Liver (tissue), 9 donors: ENCODE measurements around the gene CRACR2A. TPM values are rescaled to one million over a fixed set of nuclear protein-coding genes. Genes with fewer than 3 reads are reported as not detected.

ENCODE experiments used
- DNase-seq: peaks from one replicate; pipeline ENCODE4 v3.0.0-alpha.2; 2017; ENCODE audit warnings: low spot score
- H3K27ac ChIP-seq, 2 donors: one replicate each; pipeline ENCODE4 v1.7.0; 2013; ENCODE audit warnings: inconsistent platforms in 2 of 2, low read length in 2 of 2, control low read depth in 1 of 2, low read depth in 1 of 2, mild to moderate bottlenecking in 1 of 2
- H3K27me3 ChIP-seq, 4 donors: one replicate each; pipeline versions ENCODE4 v1.6.1 to v1.7.0; 2013; ENCODE audit warnings: low read length in 3 of 4, inconsistent platforms in 1 of 4, mild to moderate bottlenecking in 1 of 4, moderate library complexity in 1 of 4; ENCODE audit not compliant: control insufficient read depth in 4 of 4, insufficient read depth in 4 of 4
- H3K36me3 ChIP-seq, 4 donors: one replicate each; pipeline versions ENCODE4 v1.6.1 to v1.7.0; 2013; ENCODE audit warnings: low read length in 3 of 4, mild to moderate bottlenecking in 3 of 4, low read depth in 1 of 4, moderate library complexity in 1 of 4; ENCODE audit not compliant: control insufficient read depth in 4 of 4, insufficient read depth in 3 of 4
- H3K4me1 ChIP-seq, 4 donors: one replicate each; pipeline versions ENCODE4 v1.6.1 to v1.7.0; 2013; ENCODE audit warnings: low read length in 3 of 4, mild to moderate bottlenecking in 3 of 4, moderate library complexity in 1 of 4; ENCODE audit not compliant: control insufficient read depth in 4 of 4, insufficient read depth in 4 of 4
- H3K4me3 ChIP-seq, 3 donors: one replicate each; pipeline versions ENCODE4 v1.6.1 to v1.7.0; 2013; ENCODE audit warnings: low read length in 3 of 3, control low read depth in 1 of 3, low read depth in 1 of 3, mild to moderate bottlenecking in 1 of 3
- H3K9ac ChIP-seq, 2 donors: one replicate each; pipeline ENCODE4 v1.7.0; 2013; ENCODE audit warnings: low read length in 2 of 2, mild to moderate bottlenecking in 2 of 2, moderate library complexity in 2 of 2, control low read depth in 1 of 2, low read depth in 1 of 2
- H3K9me3 ChIP-seq, 4 donors: one replicate each; pipeline versions ENCODE4 v1.6.1 to v1.7.0; 2013; ENCODE audit warnings: low read length in 3 of 4; ENCODE audit not compliant: control insufficient read depth in 4 of 4
- ATF3 ChIP-seq: IDR thresholded peaks from 2 replicates; pipeline ENCODE4 v1.6.1; 2016; ENCODE audit warnings: antibody characterized with exemption
- EGR1 ChIP-seq, 2 donors: IDR thresholded peaks; 2 replicates each; pipeline ENCODE4 v1.6.1; 2016 to 2018; ENCODE audit warnings: antibody characterized with exemption in 2 of 2, low read depth in 2 of 2
- FOXA1 ChIP-seq: IDR thresholded peaks from 2 replicates; pipeline ENCODE4 v1.6.1; 2016; ENCODE audit warnings: antibody characterized with exemption
- FOXA2 ChIP-seq: IDR thresholded peaks from 2 replicates; pipeline ENCODE4 v1.6.1; 2016; ENCODE audit warnings: antibody characterized with exemption
- GABPA ChIP-seq, 2 donors: IDR thresholded peaks in 1 of 2; conservative IDR thresholded peaks in 1 of 2; 2 replicates each; pipeline ENCODE4 v1.6.1; 2016; ENCODE audit warnings: antibody characterized with exemption in 2 of 2, mild to moderate bottlenecking in 1 of 2, moderate library complexity in 1 of 2
- HNF4G ChIP-seq: IDR thresholded peaks from 2 replicates; pipeline ENCODE4 v1.6.1; 2016; ENCODE audit warnings: antibody characterized with exemption
- JUND ChIP-seq, 2 donors: IDR thresholded peaks; 2 replicates each; pipeline ENCODE4 v1.6.1; 2016; ENCODE audit warnings: antibody characterized with exemption in 2 of 2
- NR2F2 ChIP-seq: IDR thresholded peaks from 2 replicates; pipeline ENCODE4 v1.6.1; 2016; ENCODE audit warnings: antibody characterized with exemption
- RAD21 ChIP-seq, 2 donors: IDR thresholded peaks; 2 replicates each; pipeline ENCODE4 v1.6.1; 2016; ENCODE audit warnings: antibody characterized with exemption in 2 of 2, mild to moderate bottlenecking in 2 of 2
- REST ChIP-seq: IDR thresholded peaks from 2 replicates; pipeline ENCODE4 v1.6.1; 2016; ENCODE audit warnings: antibody characterized with exemption, mild to moderate bottlenecking
- RXRA ChIP-seq, 2 donors: IDR thresholded peaks; 2 replicates each; pipeline ENCODE4 v1.6.1; 2017 to 2018; ENCODE audit warnings: antibody characterized with exemption in 2 of 2, mild to moderate bottlenecking in 1 of 2
- SP1 ChIP-seq: IDR thresholded peaks from 2 replicates; pipeline ENCODE4 v1.6.1; 2018; ENCODE audit warnings: antibody characterized with exemption, mild to moderate bottlenecking
- TAF1 ChIP-seq: conservative IDR thresholded peaks from 2 replicates; pipeline ENCODE4 v1.6.1; 2016; ENCODE audit warnings: antibody characterized with exemption, mild to moderate bottlenecking
- YY1 ChIP-seq: IDR thresholded peaks from 2 replicates; pipeline ENCODE4 v1.6.1; 2016; ENCODE audit warnings: antibody characterized with exemption, mild to moderate bottlenecking
- ZBTB33 ChIP-seq: IDR thresholded peaks from 2 replicates; pipeline ENCODE4 v1.6.1; 2016; ENCODE audit warnings: antibody characterized with exemption
- WGBS: extraction: QIAGEN DNeasy Blood & Tissue Kit; methylation state at CpG from one replicate; pipeline ENCODE4 v1.1.7; 2013; 5-methylcytosine and 5-hydroxymethylcytosine counted together
- polyA plus RNA-seq, 2 donors: library from polyadenylated mRNA; stranded (reverse) in 1 of 2; unstranded in 1 of 2; fragments of 200-250 nt in 1 of 2; fragments of >200 nt in 1 of 2; fragmentation: Nextera tagmentation in 1 of 2; extraction: Ambion mirVana in 1 of 2; gene quantifications; one replicate each; pipeline versions ENCODE4 v1.2.1 to v1.2.3, GENCODE V29; 2013 to 2015
- total RNA-seq, 2 donors: library from RNA; depleted of rRNA; stranded (reverse); fragments of >200 nt; gene quantifications; one replicate each; pipeline ENCODE4 v1.2.3, GENCODE V29; 2014
- TF ChIP-seq, protein P1 (sequence below): fragments of 150-350 bp; IDR thresholded peaks from 2 replicates; pipeline ENCODE4 v1.5.1; 2017; ENCODE audit warnings: improper control_type of control experiment, low read depth, low read length; ENCODE audit not compliant: missing input control
- donor health status: healthy.
- donor health status: healthy.
- donor health status: healthy.
- donor health status: healthy.
- donor health status: healthy.

Gene CRACR2A
- total and polyA plus RNA-seq, 4 donors: 0.33 to 4.2 (median 1.4) TPM

- no peak overlapping the region for H3K9ac ChIP-seq
- no peak for DNase-seq
- H3K4me3 ChIP-seq: no peak overlapping the region
- H3K27me3 ChIP-seq: no peaks in the 10 kb centered on the region
- H3K9me3 ChIP-seq: no peaks in the 10 kb centered on the region
- peaks cover 0 to 2% (median 0%) of the 10 kb centered on the region in 4 donors for H3K36me3 ChIP-seq
- no peak overlapping the region for H3K27ac ChIP-seq
- WGBS: 81% methylated on average over 8 of the region's 8 CpGs
- H3K4me1 ChIP-seq: no peaks in the 10 kb centered on the region
- TF ChIP-seq NR2F2 (no peak), ATF3 (no peak), YY1 (no peak), RXRA (IDR thresholded peaks at IDR 0.05) (no peak), FOXA2 (no peak), ZBTB33 (no peak), SP1 (no peak), HNF4G (no peak), TAF1 (no peak), JUND (IDR thresholded peaks at IDR 0.05) (no peak), FOXA1 (no peak), GABPA (IDR thresholded peaks at IDR 0.05 in 1 of 2, conservative IDR thresholded peaks at IDR 0.05 in 1 of 2) (no peak), REST (no peak), RAD21 (IDR thresholded peaks at IDR 0.05) (no peak)
- TF ChIP-seq, protein P1, sequence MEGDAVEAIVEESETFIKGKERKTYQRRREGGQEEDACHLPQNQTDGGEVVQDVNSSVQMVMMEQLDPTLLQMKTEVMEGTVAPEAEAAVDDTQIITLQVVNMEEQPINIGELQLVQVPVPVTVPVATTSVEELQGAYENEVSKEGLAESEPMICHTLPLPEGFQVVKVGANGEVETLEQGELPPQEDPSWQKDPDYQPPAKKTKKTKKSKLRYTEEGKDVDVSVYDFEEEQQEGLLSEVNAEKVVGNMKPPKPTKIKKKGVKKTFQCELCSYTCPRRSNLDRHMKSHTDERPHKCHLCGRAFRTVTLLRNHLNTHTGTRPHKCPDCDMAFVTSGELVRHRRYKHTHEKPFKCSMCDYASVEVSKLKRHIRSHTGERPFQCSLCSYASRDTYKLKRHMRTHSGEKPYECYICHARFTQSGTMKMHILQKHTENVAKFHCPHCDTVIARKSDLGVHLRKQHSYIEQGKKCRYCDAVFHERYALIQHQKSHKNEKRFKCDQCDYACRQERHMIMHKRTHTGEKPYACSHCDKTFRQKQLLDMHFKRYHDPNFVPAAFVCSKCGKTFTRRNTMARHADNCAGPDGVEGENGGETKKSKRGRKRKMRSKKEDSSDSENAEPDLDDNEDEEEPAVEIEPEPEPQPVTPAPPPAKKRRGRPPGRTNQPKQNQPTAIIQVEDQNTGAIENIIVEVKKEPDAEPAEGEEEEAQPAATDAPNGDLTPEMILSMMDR: no peak
These were observed 140.8 kb downstream of the CRACR2A start for GRCh38 chr12:3611860-3612703.

DNA sequence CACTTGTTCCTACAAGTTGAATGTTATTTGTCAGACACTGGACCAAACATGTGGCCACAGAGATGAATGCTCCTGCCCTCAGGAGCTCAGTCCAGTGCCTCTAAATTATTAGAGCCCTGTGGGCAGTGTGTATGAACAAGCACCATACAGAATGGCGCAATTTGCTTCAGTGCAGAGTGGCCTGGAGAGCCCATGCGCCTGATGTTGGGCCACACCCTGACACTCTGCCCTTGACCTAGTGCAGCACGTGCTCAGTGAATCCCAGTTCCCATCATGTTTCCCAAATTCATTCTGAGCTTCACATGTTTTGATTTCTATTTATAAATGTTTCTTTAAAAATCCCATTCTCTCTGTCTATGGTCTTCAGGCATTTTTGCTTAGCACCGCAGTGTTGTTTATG lies 145.1 kb downstream of the CRACR2A start:
- H3K9ac ChIP-seq: no peak overlapping the region
- no peaks in the 10 kb centered on the region for H3K36me3 ChIP-seq
- DNase-seq: no peak
- peaks cover 0 to 9% (median 2%) of the 10 kb centered on the region in 4 donors for H3K27me3 ChIP-seq
- no peak overlapping the region for H3K27ac ChIP-seq
- TF ChIP-seq HNF4G (no peak), YY1 (no peak), EGR1 (IDR thresholded peaks at IDR 0.05; ENCODE audit: low read depth in 2 of 2) (no peak), NR2F2 (no peak)
- no peaks in the 10 kb centered on the region for H3K9me3 ChIP-seq
- H3K4me1 ChIP-seq: no peaks in the 10 kb centered on the region
- WGBS: 97% methylated on average over 4 of the region's 4 CpGs
- no peak overlapping the region for H3K4me3 ChIP-seq
